A673 (cell line): ENCODE data around the gene SFSWAP.

ENCODE experiments used
- CTCF ChIP-seq: fragments of 300-800, 200-600 bp; sonication (generic); conservative IDR thresholded peaks from 2 replicates; pipeline ENCODE4 v1.5.1; 2017; ENCODE audit warnings: low read depth, mild to moderate bottlenecking, antibody characterized with exemption, low read length, moderate library complexity, mixed read lengths
- EZH2 ChIP-seq: fragments of 200-600 bp; sonication (generic); IDR thresholded peaks from 2 replicates; pipeline ENCODE4 v1.6.1; 2017; ENCODE audit warnings: borderline replicate concordance, low read depth, mild to moderate bottlenecking, mixed read lengths, antibody characterized with exemption, low read length; ENCODE audit not compliant: poor library complexity, severe bottlenecking

DNA sequence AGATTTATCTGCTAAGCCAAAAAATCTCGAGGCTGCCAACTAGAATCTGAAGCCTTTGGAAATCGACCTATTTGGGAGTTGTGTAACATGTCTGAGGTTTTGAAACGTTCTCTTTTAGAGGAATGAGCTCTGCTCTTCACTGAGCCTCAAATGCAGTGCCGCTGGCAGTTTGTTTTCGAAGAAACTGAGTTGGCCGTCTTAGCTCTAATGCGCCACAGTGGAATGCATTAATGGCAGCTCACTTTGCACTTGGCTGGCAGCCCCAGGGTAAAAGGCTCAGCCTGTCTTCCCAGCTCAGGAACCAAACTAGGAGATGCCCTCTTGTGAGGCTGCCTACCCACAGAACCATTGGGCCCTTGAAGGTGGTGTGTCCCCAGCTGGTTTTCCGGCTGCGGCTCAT is 53.8 kb downstream of the SFSWAP start:
- TF ChIP-seq CTCF (no peak), EZH2 (no peak)
